Subcutaneous abdominal adipose tissue (tissue), 5 donors: ENCODE data around the gene MRPL50.

ENCODE experiments used
- H3K27ac ChIP-seq: one replicate; pipeline ENCODE4 v1.7.0; 2013; ENCODE audit warnings: low read depth, mild to moderate bottlenecking, inconsistent platforms, low read length, moderate library complexity
- H3K27me3 ChIP-seq, 5 donors: one replicate each; pipeline ENCODE4 v1.7.0; 2013; ENCODE audit warnings: low read length in 5 of 5, inconsistent platforms in 1 of 5; ENCODE audit not compliant: control insufficient read depth in 5 of 5, insufficient read depth in 4 of 5
- H3K36me3 ChIP-seq, 5 donors: one replicate each; pipeline ENCODE4 v1.7.0; 2013; ENCODE audit warnings: low read length in 5 of 5; ENCODE audit not compliant: control insufficient read depth in 5 of 5, insufficient read depth in 5 of 5
- H3K4me1 ChIP-seq, 5 donors: one replicate each; pipeline ENCODE4 v1.7.0; 2013; ENCODE audit warnings: low read length in 5 of 5, mild to moderate bottlenecking in 3 of 5, moderate library complexity in 1 of 5; ENCODE audit not compliant: control insufficient read depth in 5 of 5, insufficient read depth in 5 of 5
- H3K4me3 ChIP-seq, 5 donors: one replicate each; pipeline ENCODE4 v1.7.0; 2013; ENCODE audit warnings: low read length in 5 of 5, low read depth in 1 of 5
- H3K9ac ChIP-seq, 5 donors: one replicate each; pipeline ENCODE4 v1.7.0; 2013; ENCODE audit warnings: low read length in 5 of 5, mild to moderate bottlenecking in 4 of 5, moderate library complexity in 3 of 5
- H3K9me3 ChIP-seq, 5 donors: one replicate each; pipeline ENCODE4 v1.7.0; 2013; ENCODE audit warnings: low read length in 5 of 5; ENCODE audit not compliant: control insufficient read depth in 5 of 5
- donor health status: healthy.
- donor health status: healthy.
- donor health status: healthy.
- donor health status: healthy.
- donor health status: healthy.

Gene MRPL50

DNA sequence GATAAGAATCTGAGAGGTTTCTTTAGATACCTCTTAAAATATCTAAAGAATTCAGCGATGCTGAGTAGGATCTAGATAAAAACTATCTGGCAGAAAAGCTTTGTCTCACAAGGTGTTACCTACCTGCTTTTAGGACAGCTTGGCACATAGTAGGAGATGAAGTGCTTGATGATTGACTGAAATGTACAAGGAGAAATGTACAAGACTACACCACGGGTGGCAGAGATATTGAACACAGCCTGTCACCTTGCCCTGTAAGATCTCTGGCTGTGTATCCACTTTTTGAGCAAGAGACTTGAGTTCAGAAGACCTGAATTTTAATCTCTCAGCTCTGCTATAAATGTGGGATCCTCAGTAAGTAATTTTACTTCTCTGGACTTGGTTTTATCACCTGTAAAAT, 21.4 kb upstream of the MRPL50 start:
- H3K9ac ChIP-seq, result no peak overlapping the region
- H3K4me1 ChIP-seq, result no peaks in the 10 kb centered on the region
- no peaks in the 10 kb centered on the region for H3K27me3 ChIP-seq

DNA sequence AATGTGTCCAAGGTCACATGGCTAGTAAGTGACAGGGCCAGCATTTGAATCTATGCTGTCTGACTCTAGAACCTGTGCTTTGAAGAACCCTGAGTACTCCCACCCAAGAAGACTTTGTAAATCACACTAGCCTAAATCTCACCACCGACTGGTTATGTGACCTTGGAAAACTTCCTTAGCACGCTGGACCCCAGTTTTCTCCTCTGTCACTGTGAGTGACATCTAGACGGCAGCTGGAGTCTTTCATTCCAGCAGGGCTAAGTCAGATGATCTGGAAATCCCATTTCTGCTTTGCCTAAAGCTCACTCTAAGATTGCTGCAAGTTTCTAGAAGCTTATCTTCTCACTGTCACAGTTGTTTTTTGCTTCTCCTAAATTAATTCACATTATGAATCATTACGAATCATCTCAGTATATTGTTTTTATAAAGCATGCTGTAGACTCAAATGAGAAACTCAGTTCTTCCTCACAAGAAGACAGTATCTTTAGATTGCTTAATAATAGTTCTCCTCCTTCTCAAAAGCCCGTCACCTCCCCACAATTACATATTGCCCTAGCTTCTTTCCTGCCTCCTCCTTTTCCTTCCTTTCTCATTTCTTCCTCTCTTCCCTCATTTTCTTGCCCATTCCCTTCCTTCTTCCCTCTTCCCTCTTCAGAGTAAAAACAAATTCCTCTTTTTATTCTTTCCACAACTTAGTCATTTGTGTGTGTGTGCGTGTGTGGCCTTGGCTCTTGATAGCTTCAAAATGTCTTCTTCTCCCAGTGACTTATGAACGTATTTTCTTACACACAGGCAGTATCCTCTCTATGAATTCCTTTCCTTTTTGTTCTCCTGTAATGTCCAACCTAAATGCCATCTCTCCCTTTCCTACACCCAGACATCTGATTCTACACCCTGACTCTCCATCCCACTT, 20.4 kb upstream of the MRPL50 start:
- peaks cover 11 to 54% (median 37%) of the 10 kb centered on the region in 5 donors for H3K9me3 ChIP-seq
- H3K36me3 ChIP-seq, result peaks cover 0 to 5% (median 0%) of the 10 kb centered on the region in 5 donors

More for the DNA sequence above, 21.4 kb upstream of the MRPL50 start:
- H3K9me3 ChIP-seq, result peaks cover 7 to 46% (median 30%) of the 10 kb centered on the region in 5 donors
- peaks cover 0 to 5% (median 0%) of the 10 kb centered on the region in 5 donors for H3K36me3 ChIP-seq
- no peak overlapping the region for H3K27ac ChIP-seq
- H3K4me3 ChIP-seq, result no peak overlapping the region

DNA sequence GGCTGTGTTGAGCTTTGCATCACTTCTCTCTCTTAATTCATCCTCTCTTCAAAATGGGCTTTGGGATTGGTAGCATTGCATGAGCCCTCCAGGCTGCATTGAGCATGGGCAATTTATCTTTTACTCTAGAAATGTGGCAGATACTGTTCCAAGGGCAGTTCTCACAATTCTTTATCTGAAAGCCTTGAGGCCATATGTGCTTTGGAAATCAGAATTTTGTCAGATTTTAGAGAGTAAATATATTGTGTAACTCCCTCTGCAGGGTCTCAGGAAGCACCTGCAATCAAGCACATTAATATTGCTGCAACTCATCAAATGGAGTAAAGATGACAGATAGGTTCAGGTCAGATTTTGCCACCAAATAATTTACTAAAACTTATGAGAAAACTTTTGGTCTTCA, 19.6 kb upstream of the MRPL50 start:
- H3K9me3 ChIP-seq, result peaks cover 19 to 58% (median 45%) of the 10 kb centered on the region in 5 donors
- no peaks in the 10 kb centered on the region for H3K27me3 ChIP-seq
- H3K9ac ChIP-seq, result no peak overlapping the region
- no peak overlapping the region for H3K4me3 ChIP-seq
- H3K4me1 ChIP-seq, result no peaks in the 10 kb centered on the region
- H3K36me3 ChIP-seq, result peaks cover 0 to 5% (median 0%) of the 10 kb centered on the region in 5 donors
- no peak overlapping the region for H3K27ac ChIP-seq

More for the DNA sequence above, 20.4 kb upstream of the MRPL50 start:
- Histone ChIP-seq H3K9ac (no peak overlapping the region), H3K27me3 (no peaks in the 10 kb centered on the region), H3K4me3 (no peak overlapping the region), H3K27ac (no peak overlapping the region), H3K4me1 (no peaks in the 10 kb centered on the region)

DNA sequence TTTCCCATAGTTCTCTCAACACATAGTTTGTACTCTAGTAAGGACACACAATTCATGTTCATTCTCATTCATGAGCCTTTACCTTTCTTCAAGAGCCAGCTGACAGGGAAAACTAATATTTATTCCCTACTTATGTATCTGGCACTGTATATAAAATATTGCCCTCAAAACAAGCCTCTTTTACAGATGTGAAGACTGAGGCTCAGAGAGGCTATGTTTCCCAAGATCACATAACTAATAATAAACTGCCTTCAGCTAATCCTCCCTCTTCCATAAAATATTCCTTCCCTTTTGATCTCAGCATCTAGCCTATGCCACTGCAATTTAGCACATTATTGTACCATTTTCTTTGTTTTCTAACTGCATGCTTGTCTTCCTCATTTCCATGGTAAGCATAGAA, 19.0 kb upstream of the MRPL50 start:
- H3K27me3 ChIP-seq, result no peaks in the 10 kb centered on the region
- no peaks in the 10 kb centered on the region for H3K4me1 ChIP-seq
- H3K9me3 ChIP-seq, result peaks cover 23 to 62% (median 50%) of the 10 kb centered on the region in 5 donors
- H3K4me3 ChIP-seq, result no peak overlapping the region
- no peak overlapping the region for H3K27ac ChIP-seq
- peaks cover 0 to 5% (median 0%) of the 10 kb centered on the region in 5 donors for H3K36me3 ChIP-seq
- no peak overlapping the region for H3K9ac ChIP-seq

DNA sequence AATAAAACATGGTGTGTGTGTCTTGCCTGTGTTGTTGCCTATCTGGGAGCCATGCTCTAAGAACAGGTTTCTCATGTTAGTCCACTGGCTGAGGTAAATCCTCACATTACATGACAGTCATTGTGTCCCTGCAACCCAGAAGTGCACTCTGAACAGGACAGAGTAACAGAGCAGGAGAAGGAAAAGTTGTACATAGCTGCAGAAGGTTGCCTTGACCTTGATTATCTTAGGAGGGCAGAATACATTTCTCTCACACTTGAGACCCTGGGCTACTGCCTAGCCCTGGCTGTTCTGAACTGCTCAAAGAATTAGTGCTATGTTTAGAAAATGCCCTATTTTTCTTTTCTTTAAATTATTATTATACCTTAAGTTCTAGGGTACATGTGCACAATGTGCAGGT, 17.2 kb upstream of the MRPL50 start:
- Histone ChIP-seq H3K9ac (no peak overlapping the region), H3K27me3 (no peaks in the 10 kb centered on the region), H3K4me3 (peak overlapping the region in 3 of 5 donors; percentile 15 to 37 (median 25)), H3K4me1 (no peaks in the 10 kb centered on the region), H3K27ac (no peak overlapping the region), H3K36me3 (peaks cover 0 to 5% (median 0%) of the 10 kb centered on the region in 5 donors), H3K9me3 (peaks cover 27 to 75% (median 62%) of the 10 kb centered on the region in 5 donors)

DNA sequence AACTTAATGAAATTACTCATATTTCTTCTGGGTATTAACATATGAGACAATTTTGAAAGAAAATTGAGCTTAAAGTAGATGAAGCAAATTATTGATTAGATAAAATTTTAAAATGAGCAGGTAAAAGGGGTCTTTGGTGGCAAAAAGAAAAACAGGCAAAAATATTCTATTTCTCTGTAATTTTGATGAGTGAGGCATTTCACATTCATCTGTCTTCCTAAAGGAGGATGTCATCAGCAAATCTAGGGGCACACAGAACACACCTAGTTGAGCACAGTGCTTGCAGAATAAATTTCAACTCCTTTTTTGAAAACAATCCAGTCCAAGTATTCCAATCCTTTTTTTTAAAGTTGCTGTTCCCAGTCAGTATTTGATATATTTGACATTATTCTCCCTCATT, 16.4 kb upstream of the MRPL50 start:
- Histone ChIP-seq H3K4me1 (no peaks in the 10 kb centered on the region), H3K36me3 (peaks cover 0 to 9% (median 0%) of the 10 kb centered on the region in 5 donors), H3K4me3 (no peak overlapping the region), H3K9ac (no peak overlapping the region), H3K27me3 (no peaks in the 10 kb centered on the region), H3K27ac (no peak overlapping the region), H3K9me3 (peaks cover 34 to 78% (median 70%) of the 10 kb centered on the region in 5 donors)

DNA sequence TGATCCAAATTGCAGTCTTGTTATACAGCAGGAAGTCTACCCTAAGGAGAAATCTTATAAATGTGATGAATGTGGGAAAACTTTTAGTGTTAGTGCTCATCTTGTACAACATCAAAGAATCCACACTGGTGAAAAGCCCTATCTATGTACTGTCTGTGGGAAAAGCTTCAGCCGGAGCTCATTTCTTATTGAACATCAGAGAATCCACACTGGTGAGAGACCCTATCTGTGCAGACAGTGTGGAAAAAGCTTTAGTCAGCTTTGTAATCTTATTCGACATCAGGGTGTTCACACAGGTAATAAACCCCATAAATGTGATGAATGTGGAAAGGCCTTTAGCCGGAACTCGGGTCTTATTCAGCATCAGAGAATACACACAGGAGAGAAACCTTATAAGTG, 10.7 kb upstream of the MRPL50 start:
- peaks cover 41 to 56% (median 53%) of the 10 kb centered on the region in 5 donors for H3K36me3 ChIP-seq
- H3K4me1 ChIP-seq, result peaks cover 0 to 9% (median 0%) of the 10 kb centered on the region in 5 donors
- peak overlapping the region; percentile 6 to 61 (median 41) for H3K4me3 ChIP-seq
- peaks cover 57 to 90% (median 85%) of the 10 kb centered on the region in 5 donors for H3K9me3 ChIP-seq
- peaks cover 0 to 4% (median 0%) of the 10 kb centered on the region in 5 donors for H3K27me3 ChIP-seq
- H3K9ac ChIP-seq, result no peak overlapping the region
- H3K27ac ChIP-seq, result no peak overlapping the region

DNA sequence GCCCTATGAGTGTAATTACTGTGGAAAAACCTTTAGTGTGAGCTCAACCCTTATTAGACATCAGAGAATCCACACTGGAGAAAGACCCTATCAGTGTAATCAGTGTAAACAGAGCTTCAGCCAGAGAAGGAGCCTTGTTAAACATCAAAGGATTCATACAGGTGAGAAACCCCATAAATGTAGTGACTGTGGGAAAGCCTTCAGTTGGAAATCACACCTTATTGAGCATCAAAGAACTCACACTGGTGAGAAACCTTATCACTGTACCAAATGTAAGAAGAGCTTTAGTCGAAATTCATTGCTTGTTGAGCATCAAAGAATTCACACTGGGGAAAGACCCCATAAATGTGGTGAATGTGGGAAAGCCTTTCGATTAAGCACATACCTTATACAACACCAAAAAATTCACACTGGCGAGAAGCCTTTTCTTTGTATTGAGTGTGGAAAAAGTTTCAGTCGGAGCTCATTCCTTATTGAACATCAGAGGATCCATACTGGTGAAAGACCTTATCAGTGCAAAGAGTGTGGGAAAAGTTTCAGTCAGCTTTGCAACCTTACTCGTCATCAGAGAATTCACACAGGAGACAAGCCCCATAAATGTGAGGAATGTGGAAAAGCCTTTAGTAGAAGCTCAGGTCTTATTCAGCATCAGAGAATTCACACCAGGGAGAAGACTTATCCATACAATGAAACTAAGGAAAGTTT, 10.1 kb upstream of the MRPL50 start:
- Histone ChIP-seq H3K4me1 (peaks cover 0 to 9% (median 0%) of the 10 kb centered on the region in 5 donors), H3K27ac (no peak overlapping the region), H3K9ac (peak overlapping the region in 1 of 5 donors; percentile 12), H3K9me3 (peaks cover 59 to 91% (median 86%) of the 10 kb centered on the region in 5 donors), H3K36me3 (peaks cover 47 to 61% (median 58%) of the 10 kb centered on the region in 5 donors), H3K27me3 (peaks cover 0 to 4% (median 0%) of the 10 kb centered on the region in 5 donors), H3K4me3 (peak overlapping the region; percentile 6 to 61 (median 41))

DNA sequence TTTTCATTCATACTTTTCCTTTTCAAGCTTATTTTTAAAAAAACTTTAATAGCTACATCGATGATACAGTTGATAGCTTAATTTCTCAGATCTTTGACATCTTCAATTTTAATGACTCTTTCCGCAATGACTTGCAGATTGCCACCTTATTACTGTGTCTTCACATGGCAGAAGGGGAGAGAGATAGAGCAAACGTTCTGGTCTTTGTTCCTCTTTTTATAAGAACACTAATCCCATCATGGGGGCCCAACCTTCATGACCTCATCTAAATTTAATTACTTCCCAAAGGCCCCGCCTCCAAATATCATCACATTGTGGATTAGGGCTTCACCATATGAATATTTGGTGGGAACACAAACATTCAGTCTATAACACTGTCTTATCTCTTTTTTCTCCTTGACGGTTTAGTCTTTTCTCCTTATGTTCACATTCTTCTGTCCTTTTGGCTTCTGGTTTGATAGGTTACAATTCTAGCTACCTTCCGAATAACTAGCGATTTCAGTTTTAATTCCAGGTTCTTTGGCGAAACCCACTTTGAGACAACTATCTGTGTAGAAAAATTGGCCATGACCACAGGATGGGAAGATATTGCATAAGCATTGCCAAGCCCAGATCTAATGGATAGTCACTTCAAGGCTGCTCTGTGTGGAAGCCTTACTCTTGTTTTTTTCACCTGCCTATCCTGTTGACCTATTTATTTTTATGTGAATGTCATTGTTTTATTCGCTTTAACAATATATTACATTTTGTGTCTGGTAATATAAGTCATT, 5.3 kb upstream of the MRPL50 start:
- H3K4me1 ChIP-seq, result peaks cover 9 to 23% (median 17%) of the 10 kb centered on the region in 5 donors
- H3K4me3 ChIP-seq, result peak overlapping the region in 4 of 5 donors; percentile 1 to 32 (median 12)
- peaks cover 32 to 57% (median 49%) of the 10 kb centered on the region in 5 donors for H3K9me3 ChIP-seq
- H3K27me3 ChIP-seq, result peaks cover 0 to 2% (median 0%) of the 10 kb centered on the region in 5 donors
- H3K9ac ChIP-seq, result no peak overlapping the region
- no peak overlapping the region for H3K27ac ChIP-seq
- H3K36me3 ChIP-seq, result peaks cover 76 to 86% (median 81%) of the 10 kb centered on the region in 5 donors
